PC-9 (cell line): ENCODE data around the gene PPP2R2B.

Experiments
- CTCF ChIP-seq: fragments of 200-600 bp; sonication (generic); conservative IDR thresholded peaks from 2 replicates; pipeline ENCODE4 v1.6.1; 2017; ENCODE audit warnings: mixed run types, antibody characterized with exemption, mild to moderate bottlenecking, moderate library complexity
- EZH2 ChIP-seq: fragments of 200-600 bp; sonication (generic); IDR thresholded peaks from 2 replicates; pipeline ENCODE4 v1.8.0; 2017; ENCODE audit warnings: antibody characterized with exemption, low read depth

GRCh38 chr5:146607659-146608332 is 270.8 kb downstream of the PPP2R2B start:
- no peak for TF ChIP-seq CTCF
- TF ChIP-seq EZH2, result no peak
